GM06990 (cell line): ENCODE results near the gene UNC13B.

ENCODE experiments used
- DNase-seq: peaks from one replicate; pipeline ENCODE4 v3.0.0-alpha.2; 2011; ENCODE audit not compliant: insufficient read length; ENCODE audit errors: extremely low read depth
- H3K27me3 ChIP-seq: replicated peaks from 2 replicates; pipeline ENCODE4 v1.6.0; 2011; ENCODE audit warnings: low read length; ENCODE audit not compliant: control insufficient read depth, insufficient read depth
- H3K36me3 ChIP-seq: 2 replicates; pipeline ENCODE4 v1.5.1; 2011; ENCODE audit warnings: low read length; ENCODE audit not compliant: control insufficient read depth, insufficient read depth
- H3K4me3 ChIP-seq: replicated peaks from 2 replicates; pipeline ENCODE4 v1.5.1; 2011; ENCODE audit warnings: low read depth, mild to moderate bottlenecking, control low read depth, low read length
- TF ChIP-seq, protein P1 (sequence below): IDR thresholded peaks from 2 replicates; pipeline ENCODE4 v1.5.1; 2011; ENCODE audit warnings: low read length, control low read depth, mild to moderate bottlenecking, inconsistent platforms; ENCODE audit not compliant: insufficient read depth, poor library complexity, severe bottlenecking

Gene UNC13B

DNA sequence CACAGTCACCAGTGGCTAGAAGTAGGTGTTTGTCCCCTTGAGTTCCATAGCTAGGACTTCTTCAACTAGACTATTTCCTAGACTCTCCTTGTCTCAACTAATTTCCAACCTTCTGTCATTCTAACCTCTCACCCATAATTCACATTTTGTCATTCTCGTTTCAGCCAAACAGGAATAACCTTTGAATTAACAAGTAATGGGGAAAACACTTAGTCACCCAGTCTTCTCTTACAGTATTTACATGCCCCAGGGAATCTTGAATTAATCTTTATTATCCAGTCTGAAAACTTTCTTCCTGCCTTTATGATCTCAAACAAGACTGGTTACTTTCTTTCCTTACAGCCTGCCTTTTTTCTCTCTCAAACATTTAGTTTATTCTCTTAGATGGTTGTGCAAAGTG is 264.8 kb downstream of the UNC13B start:
- no peaks in the 10 kb centered on the region for H3K36me3 ChIP-seq
- H3K4me3 ChIP-seq = no peak overlapping the region
- TF ChIP-seq, protein P1, sequence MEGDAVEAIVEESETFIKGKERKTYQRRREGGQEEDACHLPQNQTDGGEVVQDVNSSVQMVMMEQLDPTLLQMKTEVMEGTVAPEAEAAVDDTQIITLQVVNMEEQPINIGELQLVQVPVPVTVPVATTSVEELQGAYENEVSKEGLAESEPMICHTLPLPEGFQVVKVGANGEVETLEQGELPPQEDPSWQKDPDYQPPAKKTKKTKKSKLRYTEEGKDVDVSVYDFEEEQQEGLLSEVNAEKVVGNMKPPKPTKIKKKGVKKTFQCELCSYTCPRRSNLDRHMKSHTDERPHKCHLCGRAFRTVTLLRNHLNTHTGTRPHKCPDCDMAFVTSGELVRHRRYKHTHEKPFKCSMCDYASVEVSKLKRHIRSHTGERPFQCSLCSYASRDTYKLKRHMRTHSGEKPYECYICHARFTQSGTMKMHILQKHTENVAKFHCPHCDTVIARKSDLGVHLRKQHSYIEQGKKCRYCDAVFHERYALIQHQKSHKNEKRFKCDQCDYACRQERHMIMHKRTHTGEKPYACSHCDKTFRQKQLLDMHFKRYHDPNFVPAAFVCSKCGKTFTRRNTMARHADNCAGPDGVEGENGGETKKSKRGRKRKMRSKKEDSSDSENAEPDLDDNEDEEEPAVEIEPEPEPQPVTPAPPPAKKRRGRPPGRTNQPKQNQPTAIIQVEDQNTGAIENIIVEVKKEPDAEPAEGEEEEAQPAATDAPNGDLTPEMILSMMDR = no peak
- H3K27me3 ChIP-seq = no peaks in the 10 kb centered on the region
- no peak for DNase-seq

DNA sequence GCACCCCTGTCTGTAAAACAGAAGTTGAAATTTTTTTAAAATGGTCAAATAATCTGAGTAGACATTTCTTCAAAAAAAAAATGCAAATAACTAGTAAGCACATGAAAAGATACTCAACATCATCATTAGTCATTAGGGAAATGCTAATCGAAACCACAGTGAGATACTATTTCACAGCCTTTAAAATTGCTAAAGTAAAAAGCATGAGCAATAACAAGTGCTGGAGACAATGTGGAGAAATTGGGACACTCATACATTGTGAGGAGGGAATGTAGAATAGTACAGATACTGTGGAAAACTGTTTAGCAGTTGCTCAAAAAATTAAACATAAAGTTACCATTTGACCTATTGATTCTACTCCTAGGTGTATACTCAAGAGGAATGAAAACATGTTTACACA is 269.7 kb downstream of the UNC13B start:
- Histone ChIP-seq H3K27me3 (no peaks in the 10 kb centered on the region), H3K36me3 (no peaks in the 10 kb centered on the region), H3K4me3 (no peak overlapping the region)
- TF ChIP-seq, protein P1 = no peak
- no peak for DNase-seq

DNA sequence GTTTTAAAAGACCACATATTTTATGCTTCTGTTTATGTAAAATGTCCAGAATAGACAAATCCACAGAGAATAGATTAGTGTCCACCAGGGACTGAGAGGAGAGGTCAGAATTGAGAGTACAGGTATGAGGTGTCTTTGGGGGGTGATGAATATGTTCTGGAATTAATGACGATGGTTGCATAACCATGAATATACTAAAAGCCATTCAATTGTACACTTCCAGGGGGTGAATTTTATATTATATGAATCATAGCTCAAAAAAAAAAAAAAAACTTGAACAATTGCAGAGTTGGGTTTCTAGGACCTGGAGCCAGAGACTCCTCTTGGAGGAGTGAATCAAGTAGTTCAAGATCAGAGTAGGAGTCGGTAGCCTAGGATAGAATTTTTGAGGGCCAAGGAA is 270.3 kb downstream of the UNC13B start:
- H3K36me3 ChIP-seq = no peaks in the 10 kb centered on the region
- no peaks in the 10 kb centered on the region for H3K27me3 ChIP-seq
- no peak overlapping the region for H3K4me3 ChIP-seq
- TF ChIP-seq, protein P1 = no peak
- DNase-seq = no peak

DNA sequence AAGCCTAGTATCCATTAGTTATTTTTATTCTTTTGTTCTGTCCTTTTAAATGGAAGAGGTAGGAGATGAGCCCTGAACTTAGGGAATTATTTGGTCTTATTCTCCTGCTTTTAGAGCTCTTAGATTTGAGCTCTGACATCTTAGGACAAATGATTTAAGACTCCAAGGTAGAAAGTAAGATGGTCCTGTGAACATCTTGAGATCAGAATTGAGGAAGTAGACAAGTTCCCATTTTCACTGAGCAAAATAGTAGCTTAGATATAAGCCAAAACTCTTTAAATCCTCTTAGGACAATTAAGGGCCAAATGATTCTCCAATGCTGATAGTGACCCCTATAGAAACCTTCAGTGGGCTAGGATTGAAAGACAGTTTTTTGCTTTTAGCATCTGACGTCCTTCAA is 275.1 kb downstream of the UNC13B start:
- TF ChIP-seq, protein P1 = no peak
- DNase-seq = no peak

DNA sequence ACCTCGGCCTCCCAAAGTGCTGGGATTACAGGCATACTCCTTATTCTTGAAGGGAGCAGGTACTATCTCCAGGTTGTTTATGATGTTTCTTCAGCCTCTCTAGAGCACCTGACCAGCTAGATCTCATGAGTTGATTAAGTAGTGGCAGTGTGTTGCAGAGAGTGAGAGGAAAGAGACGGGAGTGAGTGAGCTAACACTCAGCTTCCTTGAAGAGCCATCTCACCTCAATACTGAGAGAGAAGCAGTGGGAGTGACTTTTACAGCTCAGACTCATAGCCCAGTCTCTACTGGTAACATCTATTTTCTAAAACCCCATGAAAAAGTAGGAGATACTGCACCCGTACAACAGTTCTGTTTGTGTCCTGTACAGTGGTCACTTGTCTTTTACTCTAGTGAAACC is 284.2 kb downstream of the UNC13B start:
- no peak overlapping the region for H3K4me3 ChIP-seq
- no peak for DNase-seq
- TF ChIP-seq, protein P1 = no peak
- no peaks in the 10 kb centered on the region for H3K27me3 ChIP-seq
- no peaks in the 10 kb centered on the region for H3K36me3 ChIP-seq

More for the DNA sequence above, 275.1 kb downstream of the UNC13B start:
- H3K27me3 ChIP-seq = no peaks in the 10 kb centered on the region
- H3K36me3 ChIP-seq = no peaks in the 10 kb centered on the region
- H3K4me3 ChIP-seq = no peak overlapping the region

DNA sequence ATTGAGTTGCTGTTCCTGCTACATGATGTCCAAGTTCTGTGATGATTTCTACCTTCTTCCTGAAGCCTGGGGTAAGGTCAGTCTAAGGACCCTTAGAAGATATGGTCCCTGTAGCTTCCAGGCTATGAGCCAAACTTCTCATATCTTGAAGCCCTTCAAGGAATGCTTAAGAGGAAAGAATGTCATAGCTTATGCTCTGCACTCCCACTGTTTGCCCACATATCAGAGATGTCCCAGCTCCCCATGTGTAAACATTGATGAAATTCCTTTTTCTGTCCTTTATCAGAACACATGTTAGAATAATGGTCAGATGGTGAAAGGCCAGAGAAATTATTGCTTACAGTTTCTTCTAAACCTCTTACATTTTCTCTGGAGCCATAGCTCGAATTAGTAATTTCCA is 286.7 kb downstream of the UNC13B start:
- Histone ChIP-seq H3K36me3 (no peaks in the 10 kb centered on the region), H3K4me3 (no peak overlapping the region), H3K27me3 (no peaks in the 10 kb centered on the region)
- DNase-seq = no peak
- TF ChIP-seq, protein P1 = no peak
